HG02884 (cell line): ENCODE measurements around the gene ABCC9.

Experiments used
- ATAC-seq: cut with Tn5 transposase; IDR thresholded peaks from one replicate; pipeline ENCODE4 v1.9.1; 2021; ENCODE audit warnings: mild to moderate bottlenecking, moderate library complexity; ENCODE audit not compliant: unreplicated experiment

The ABCC9 gene

DNA sequence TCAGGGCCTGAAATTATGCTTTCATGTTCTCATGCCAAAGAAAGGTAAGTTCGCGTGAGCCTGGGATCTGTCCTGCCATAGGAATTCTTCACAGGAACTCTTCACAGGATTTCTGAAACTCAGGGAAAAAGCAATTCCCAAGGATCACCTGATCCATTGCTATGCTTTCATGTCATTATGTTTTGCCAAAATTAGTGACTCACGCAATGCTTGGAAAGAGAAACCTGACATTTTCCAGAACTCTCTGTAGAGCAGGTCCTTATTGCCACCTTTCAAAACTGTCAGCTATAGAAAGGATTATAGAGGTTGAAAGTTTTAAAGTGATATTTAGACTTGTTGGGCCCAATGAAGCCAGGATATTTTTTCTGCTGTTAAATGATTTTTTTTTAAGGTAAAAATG, 160.4 kb downstream of the ABCC9 start:
- ATAC-seq: no peak

DNA sequence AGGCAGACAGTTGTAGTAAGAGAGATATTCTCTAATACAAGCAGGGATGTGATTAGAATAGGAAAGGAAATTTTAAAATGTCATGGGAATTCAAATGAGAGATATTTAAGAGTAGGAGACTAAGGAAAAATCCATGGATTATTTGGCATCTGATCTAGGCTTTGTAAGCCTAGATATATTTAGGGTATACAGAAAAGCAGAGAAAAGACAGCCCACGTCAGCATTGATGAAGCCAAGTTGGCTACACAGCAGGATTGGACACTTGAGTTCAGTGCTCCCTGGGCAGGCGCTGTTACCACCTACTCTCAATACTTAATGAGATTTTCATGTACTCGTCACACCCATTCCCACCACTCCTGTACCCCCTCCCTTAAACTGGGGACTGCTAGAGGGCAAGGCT, 165.1 kb downstream of the ABCC9 start:
- ATAC-seq: no peak

DNA sequence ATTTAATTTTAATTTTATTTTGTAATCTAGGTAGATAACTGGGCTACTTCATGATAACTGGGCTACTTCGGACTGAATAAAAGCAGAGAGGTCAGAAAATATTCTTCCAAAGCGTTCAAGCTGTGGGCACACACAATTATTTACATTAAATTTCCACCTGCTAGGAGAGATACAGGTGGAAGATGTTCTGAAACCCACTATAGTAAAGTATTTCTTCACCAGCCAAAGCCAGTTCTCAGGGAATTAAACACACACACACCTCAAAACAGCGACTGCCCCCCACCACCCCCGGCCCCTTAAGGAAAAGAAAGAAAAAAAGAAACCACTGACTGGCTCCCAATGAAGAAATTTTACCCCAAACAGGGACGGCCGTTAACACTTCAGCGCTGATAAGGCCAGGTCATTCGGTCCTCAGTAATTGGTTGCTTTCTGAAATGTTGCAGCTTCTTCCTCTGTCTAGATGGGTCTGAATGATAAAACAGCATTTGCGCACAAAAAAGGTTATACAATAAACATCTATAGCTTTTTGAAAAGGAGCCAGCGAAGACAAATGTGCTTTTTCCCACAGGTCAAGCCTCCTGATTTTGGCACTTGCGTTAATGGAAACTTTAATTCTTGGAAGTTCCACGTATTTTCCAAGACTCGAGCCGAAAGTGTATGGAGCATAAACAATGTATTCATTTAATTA, 165.9 kb downstream of the ABCC9 start:
- ATAC-seq: no peak

DNA sequence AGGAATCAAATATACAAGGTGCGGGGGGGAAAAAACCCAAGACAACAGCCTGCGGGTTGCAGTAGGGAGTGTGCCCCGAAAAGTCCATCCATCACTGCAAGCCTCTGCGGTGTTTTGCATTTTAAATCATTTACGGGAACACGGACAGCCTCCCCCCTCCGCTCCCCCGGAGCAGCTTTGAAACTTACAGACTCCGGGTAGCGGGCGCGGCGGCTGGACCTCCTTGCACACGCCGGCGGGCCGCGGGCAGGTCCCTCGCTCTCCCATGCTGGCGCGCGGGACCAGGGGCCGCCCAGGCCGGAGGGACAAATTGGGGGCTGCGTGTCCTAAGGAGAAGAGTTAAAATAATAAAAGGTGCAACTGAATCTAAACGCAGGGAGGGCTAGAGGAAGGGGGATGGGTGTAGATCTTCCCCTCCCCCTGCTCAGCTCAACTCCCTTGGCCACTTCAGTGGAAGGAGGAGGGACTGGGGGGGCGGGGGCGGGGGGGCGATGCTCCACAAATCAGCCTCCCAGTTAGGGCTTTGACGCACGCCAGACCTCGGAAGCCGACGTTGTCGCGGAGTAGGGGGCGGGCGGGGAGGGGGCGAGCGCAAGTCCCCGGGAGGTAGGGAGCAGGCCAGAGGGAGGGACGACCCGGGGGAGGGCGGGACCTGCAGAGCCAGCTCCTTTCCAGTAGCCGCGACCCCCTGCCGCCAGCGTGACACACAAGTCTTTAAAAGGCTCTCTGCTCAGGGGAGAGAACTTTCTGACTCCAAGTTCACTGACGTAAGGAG, 166.7 kb downstream of the ABCC9 start, which contains the start of gene KCNJ8:
KCNJ8 (minus strand) TSS at position 349 of the 775 bp plus-strand sequence. CDS start 1,090 bp downstream, outside the sequence.
- no peak for ATAC-seq

DNA sequence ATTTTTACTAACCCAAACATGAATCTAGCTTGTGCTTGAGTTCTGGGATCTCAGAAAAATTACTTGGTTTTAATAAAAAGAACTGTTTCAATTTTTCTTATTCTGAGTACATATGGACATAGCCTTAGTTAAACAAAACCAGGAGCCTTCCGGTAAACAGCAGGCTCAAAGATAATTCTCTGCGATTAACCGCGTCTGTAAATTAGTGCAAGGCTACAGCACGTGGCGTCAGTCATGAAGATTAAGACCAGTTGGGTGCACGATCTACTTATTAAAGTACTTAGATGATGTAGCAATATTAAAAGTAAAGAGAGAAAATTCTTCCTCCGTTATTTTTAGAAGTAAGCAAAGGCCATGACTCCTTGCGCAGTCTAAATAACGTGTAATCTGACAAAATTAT, 167.4 kb downstream of the ABCC9 start:
- no peak for ATAC-seq

DNA sequence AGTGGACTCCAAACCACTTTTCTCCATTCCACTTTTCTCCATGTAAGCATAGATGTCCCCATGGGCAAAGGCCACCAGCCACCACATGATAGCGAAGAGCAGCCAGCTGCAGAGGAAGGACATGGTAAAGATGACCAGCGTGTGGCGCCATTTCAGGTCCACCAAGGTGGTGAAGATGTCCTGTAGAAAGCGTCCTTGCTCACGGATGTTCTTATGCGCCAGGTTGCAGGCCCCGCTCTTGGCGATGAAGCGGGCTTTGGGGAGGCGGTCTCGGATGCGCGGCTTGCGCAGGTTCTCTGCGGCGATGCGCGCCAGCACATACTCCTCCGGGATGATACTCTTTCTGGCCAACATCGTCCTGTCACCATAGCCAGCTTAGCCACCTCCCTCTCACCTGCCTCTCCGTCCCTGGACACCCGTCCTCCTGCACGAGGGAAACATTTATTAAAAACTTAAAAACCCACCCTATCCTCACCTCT, 167.9 kb downstream of the ABCC9 start:
- ATAC-seq: no peak

DNA sequence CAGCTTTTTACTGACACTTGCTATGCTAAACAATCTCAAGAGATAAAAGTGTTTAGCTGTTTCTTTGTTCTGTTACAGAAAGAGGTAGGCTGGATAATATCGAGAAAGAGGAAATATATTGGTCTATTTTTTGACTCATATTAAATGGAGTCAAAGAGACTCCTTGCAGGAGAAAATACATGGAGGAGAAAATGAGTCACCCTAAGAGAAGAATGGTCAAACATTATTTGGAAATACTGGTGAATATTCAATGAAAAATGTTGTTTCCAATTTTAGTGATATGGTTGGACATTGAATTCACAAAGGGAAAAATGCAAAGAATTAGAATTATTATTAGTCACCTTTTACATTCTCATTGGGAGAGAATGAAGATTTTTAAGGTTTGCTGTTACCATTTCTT, 169.9 kb downstream of the ABCC9 start:
- no peak for ATAC-seq

DNA sequence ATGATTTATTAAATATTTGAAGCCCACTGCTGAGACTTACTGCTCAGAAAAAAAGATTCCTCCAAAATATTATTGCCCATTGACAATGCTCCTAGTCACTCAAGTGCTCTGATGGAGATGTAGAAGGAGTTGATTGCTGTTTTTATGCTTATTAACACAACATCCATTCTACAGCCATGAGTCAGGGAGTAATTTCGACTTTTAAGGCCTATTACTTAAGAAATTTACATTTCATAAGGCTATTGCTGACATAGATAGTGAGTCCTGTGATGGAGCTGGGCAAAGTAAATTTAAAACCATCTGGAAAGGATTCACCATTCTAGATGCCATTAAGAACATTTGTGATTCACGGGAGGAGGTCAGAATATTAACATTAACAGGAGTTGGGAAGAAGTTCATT, 171.9 kb downstream of the ABCC9 start:
- ATAC-seq: no peak

DNA sequence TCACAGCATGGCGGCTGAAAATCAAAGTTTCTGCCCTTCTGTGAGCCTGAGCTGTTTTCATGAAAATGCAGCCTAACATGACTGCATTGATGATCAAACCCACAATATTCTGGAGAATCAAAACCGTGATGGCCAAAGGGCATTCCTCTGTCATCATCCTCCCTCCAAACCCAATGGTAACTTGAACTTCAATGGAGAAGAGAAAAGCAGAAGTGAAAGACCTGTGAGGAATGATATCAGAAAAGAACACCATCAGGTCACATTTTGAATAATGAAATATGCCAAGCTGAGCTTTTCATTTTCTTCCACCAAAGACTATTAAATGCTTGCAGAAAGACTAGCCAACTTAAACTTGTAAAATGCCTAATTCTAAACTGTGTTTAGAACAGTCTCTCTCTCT, 174.8 kb downstream of the ABCC9 start:
- no peak for ATAC-seq

DNA sequence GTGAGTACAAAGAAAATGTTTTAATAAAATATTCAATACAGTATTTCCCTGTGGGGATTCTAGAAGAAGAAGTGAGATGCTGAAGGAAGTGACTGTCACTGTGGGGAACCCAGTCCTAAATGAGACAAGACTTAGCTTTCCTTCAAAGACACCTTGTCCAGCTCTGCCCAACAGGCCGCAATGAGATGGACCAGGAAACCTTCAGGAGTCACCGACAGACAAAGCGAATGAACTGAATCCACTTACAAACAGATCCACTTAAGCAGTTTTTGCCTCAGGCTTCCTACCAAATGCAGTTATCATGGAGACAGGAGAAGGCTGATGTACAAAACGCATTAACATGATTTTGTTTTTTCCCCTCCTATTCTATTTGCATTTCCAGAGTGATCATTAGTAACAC, 176.3 kb downstream of the ABCC9 start:
- ATAC-seq: no peak

DNA sequence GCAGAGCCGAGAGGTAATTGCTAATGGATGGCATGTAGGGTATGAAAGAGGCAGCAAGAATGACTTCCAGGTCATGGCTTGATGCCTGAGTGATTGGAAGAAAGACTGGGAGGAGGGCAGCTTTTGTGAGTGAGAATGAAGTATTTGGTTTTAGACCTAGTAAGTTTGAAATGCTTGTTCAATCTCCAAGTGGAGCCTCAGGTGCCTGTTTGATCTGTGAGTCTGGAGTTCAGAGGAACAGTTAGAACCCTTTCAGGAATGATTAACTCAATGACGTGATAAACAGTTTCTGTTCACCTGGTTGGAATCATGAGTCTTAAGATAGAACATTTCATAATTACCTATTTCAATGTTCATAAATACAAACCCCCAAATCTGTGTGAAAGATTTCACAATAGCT, 177.2 kb downstream of the ABCC9 start:
- ATAC-seq: no peak

DNA sequence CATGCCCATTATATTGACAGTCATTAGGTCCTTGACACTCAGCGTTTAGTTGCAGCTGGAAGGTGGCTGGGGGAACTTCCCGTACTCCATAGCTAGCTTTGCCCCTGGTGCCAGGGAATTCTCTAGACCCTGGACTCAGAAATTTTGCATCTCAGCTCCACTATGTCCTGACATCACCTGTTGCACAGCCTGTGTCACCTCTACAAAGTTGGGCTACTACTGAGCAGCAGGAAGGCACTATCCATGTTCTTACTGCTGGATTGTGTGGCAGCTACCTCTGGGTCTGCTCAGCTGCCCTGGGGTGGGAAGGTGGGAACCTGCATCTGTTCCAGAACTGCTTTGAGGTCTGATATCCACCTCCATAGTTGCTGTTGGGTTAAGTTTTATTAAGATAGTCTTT, 177.7 kb downstream of the ABCC9 start:
- no peak for ATAC-seq

DNA sequence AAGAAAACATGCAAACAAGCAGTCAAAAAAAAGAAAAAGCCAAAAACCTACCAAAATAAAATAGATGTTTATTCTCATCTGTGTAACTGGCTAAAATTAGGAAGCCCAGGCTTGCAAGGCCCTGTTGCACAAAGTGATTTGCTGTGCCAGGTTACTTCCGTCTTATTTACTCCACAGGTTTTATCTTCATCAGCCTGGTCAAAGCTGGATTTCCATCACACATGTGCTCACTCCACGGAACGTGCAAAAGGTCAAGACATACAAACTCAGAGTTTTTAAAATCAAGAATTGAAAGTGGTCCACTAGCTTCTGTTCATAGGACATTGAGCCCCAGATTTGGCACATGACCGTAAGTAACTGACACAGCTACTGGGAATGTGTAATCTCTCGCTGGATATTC, 181.5 kb downstream of the ABCC9 start:
- no peak for ATAC-seq

DNA sequence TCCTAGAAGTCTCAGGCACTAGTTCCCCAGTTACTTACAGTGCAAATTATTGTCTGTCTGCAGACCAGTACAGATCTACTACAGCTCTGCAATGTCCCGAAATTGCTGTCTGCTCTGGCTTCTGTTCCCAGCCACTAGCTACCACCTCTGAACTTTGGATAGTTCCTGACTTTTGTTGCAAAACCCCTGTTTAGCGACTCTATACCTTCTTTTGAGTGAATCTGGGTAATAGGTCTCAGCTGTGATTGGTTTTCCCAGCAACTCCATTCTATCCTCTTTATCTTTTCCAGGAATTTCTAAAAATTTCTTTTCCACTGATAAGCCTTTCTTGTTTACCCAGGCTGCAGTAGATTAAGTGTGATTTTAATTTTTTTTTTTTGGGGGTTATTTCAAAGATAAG, 183.5 kb downstream of the ABCC9 start:
- ATAC-seq: no peak

DNA sequence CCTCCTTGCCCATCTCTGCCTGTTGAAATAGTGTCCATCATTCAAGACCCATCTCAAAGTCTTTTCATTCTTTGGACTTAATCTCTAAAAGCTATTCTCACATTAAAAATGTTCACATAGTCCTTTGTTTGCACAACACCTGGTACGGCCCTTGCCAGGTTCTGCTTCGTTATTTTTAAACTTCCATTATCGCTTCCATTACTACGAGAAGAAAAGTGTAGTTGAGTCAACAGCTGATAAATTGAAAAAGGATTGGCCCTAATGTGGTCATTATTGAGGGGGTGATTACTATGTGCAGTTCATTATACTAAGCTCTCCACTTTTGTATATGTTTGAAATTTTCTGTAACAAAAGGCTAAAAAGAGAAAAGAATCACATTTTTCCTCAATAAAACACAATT, 184.5 kb downstream of the ABCC9 start:
- no peak for ATAC-seq

DNA sequence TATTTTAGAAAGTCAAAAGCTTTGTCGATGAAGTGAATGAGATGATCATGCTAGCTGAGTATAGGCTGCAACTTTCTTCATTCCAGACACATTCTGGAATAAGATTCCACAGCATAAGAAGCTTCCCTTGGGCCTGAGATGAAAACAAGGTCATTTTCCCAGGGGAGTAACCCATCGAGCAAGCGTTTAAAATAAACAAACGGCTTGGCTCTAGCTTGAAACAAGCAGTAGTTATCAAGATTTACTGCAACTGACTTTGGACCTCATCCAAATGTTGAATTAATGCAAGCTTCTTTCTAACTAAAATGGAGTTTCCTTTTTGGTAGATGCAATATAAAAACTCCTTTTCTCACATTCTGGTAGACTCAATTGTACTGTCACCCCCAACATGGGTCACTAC, 189.7 kb downstream of the ABCC9 start:
- ATAC-seq: no peak
